HepG2 (cell line): ENCODE measurements around the gene NCMAP. TPM values are rescaled to one million over a fixed set of nuclear protein-coding genes. Genes with fewer than 3 reads are reported as not detected.

Source experiments
- CAMTA2 ChIP-seq: sonication (generic); formaldehyde crosslinking; IDR thresholded peaks from 2 replicates; pipeline ENCODE4 v1.4.0; 2020; ENCODE audit warnings: mild to moderate bottlenecking, missing genetic modification reagents, borderline replicate concordance
- CEBPG ChIP-seq: IDR thresholded peaks from 2 replicates; pipeline ENCODE4 v1.6.1; 2016
- CENPX ChIP-seq: sonication (generic); formaldehyde crosslinking; IDR thresholded peaks from 2 replicates; pipeline ENCODE4 v1.9.0; 2021; ENCODE audit warnings: mild to moderate bottlenecking, missing genetic modification reagents, moderate library complexity
- GABPB1 ChIP-seq: IDR thresholded peaks from 2 replicates; pipeline ENCODE4 v1.6.1; 2016; ENCODE audit warnings: mild to moderate bottlenecking, missing genetic modification reagents, moderate library complexity, missing compliant biosample characterization
- GLMP ChIP-seq: sonication (generic); formaldehyde crosslinking; IDR thresholded peaks from 2 replicates; pipeline ENCODE4 v1.9.0; 2021; ENCODE audit warnings: missing genetic modification reagents, mild to moderate bottlenecking, borderline replicate concordance
- HOMEZ ChIP-seq: IDR thresholded peaks from 2 replicates; pipeline ENCODE4 v1.6.1; 2016; ENCODE audit warnings: low read depth
- KLF11 ChIP-seq: IDR thresholded peaks from 2 replicates; pipeline ENCODE4 v1.6.1; 2016; ENCODE audit warnings: missing compliant biosample characterization
- KMT2B ChIP-seq: IDR thresholded peaks from 2 replicates; pipeline ENCODE4 v1.6.1; 2016; ENCODE audit warnings: missing genetic modification reagents, missing compliant biosample characterization
- MED8 ChIP-seq: sonication (generic); formaldehyde crosslinking; IDR thresholded peaks from 2 replicates; pipeline ENCODE4 v1.8.1; 2023; ENCODE audit warnings: mild to moderate bottlenecking, missing genetic modification reagents; ENCODE audit not compliant: insufficient replicate concordance
- NR2F6 ChIP-seq, 2 experiments: IDR thresholded peaks; 2 replicates each; pipeline ENCODE4 v1.6.1; 2016; ENCODE audit warnings: antibody characterized with exemption in 1 of 2, mild to moderate bottlenecking in 1 of 2
- RAD51 ChIP-seq: fragments of 450-650 bp; IDR thresholded peaks from 2 replicates; pipeline ENCODE4 v1.6.1; 2016; ENCODE audit warnings: borderline replicate concordance
- RXRA ChIP-seq: sonication (generic); formaldehyde crosslinking; IDR thresholded peaks from 2 replicates; pipeline ENCODE4 v1.5.1; 2020; ENCODE audit warnings: missing genetic modification reagents
- RXRB ChIP-seq: IDR thresholded peaks from 2 replicates; pipeline ENCODE4 v1.6.1; 2016; ENCODE audit warnings: borderline replicate concordance, missing genetic modification reagents, missing compliant biosample characterization
- SALL1 ChIP-seq: sonication (generic); formaldehyde crosslinking; IDR thresholded peaks from 2 replicates; pipeline ENCODE4 v1.8.0; 2022; ENCODE audit warnings: mild to moderate bottlenecking, missing genetic modification reagents
- SOX5 ChIP-seq: IDR thresholded peaks from 2 replicates; pipeline ENCODE4 v1.6.1; 2016; ENCODE audit warnings: borderline replicate concordance
- SPEN ChIP-seq: sonication (generic); formaldehyde crosslinking; IDR thresholded peaks from 2 replicates; pipeline ENCODE4 v1.5.1; 2020; ENCODE audit warnings: low read depth, mild to moderate bottlenecking, missing genetic modification reagents
- TFAP4 ChIP-seq: sonication (generic); IDR thresholded peaks from 2 replicates; pipeline ENCODE4 v1.6.1; 2016; ENCODE audit warnings: low read depth, borderline replicate concordance
- ZBTB3 ChIP-seq: sonication (generic); formaldehyde crosslinking; IDR thresholded peaks from 2 replicates; pipeline ENCODE4 v1.4.0; 2020; ENCODE audit warnings: low read depth, mild to moderate bottlenecking, moderate library complexity, missing genetic modification reagents, borderline replicate concordance
- ZBTB49 ChIP-seq: sonication (generic); formaldehyde crosslinking; IDR thresholded peaks from 2 replicates; pipeline ENCODE4 v1.4.0; 2020; ENCODE audit warnings: missing genetic modification reagents, borderline replicate concordance
- ZFX ChIP-seq: sonication (generic); formaldehyde crosslinking; IDR thresholded peaks from 2 replicates; pipeline ENCODE4 v1.4.0; 2020; ENCODE audit warnings: mild to moderate bottlenecking, low read depth, missing genetic modification reagents, moderate library complexity
- ZNF296 ChIP-seq: sonication (generic); formaldehyde crosslinking; conservative IDR thresholded peaks from 2 replicates; pipeline ENCODE4 v1.5.0; 2020; ENCODE audit warnings: mild to moderate bottlenecking, missing genetic modification reagents
- ZNF3 ChIP-seq: IDR thresholded peaks from 2 replicates; pipeline ENCODE4 v1.7.0; 2017; ENCODE audit warnings: inconsistent platforms
- ZNF343 ChIP-seq: sonication (generic); formaldehyde crosslinking; IDR thresholded peaks from 2 replicates; pipeline ENCODE4 v1.4.0; 2020; ENCODE audit warnings: mild to moderate bottlenecking, missing genetic modification reagents
- ZNF451 ChIP-seq: sonication (generic); formaldehyde crosslinking; IDR thresholded peaks from 2 replicates; pipeline ENCODE4 v1.5.0; 2020; ENCODE audit warnings: mild to moderate bottlenecking, missing genetic modification reagents
- ZNF550 ChIP-seq: sonication (generic); formaldehyde crosslinking; IDR thresholded peaks from 2 replicates; pipeline ENCODE4 v1.4.0; 2020; ENCODE audit warnings: mild to moderate bottlenecking, missing genetic modification reagents, borderline replicate concordance
- ZNF720 ChIP-seq: sonication (generic); formaldehyde crosslinking; IDR thresholded peaks from 2 replicates; pipeline ENCODE4 v1.4.0; 2020; ENCODE audit warnings: missing genetic modification reagents
- polyA plus RNA-seq, 8 experiments: library from polyadenylated mRNA; depleted of rRNA in 3 of 8; stranded (reverse) in 7 of 8; unstranded in 1 of 8; fragments of >200 nt; fragmentation: Illumina TruSeq in 4 of 8; extraction: Trizol in 4 of 8; gene quantifications; 2 replicates each; pipeline versions ENCODE4 v1.2.1 to v1.2.3, GENCODE V29; 2011 to 2016; ENCODE audit warnings: low read depth in 4 of 8, missing spikeins in 1 of 8, mixed read lengths in 1 of 8; ENCODE audit not compliant: insufficient read depth in 1 of 8
- total RNA-seq, 5 experiments: library from RNA; depleted of rRNA; stranded (reverse); fragments of >200 nt; fragmentation: Illumina TruSeq; extraction: Trizol; gene quantifications; 2 replicates each; pipeline ENCODE4 v1.2.3, GENCODE V29; 2016; ENCODE audit warnings: low read depth in 1 of 5

The NCMAP gene
- total and polyA plus RNA-seq, 2 of the 13 experiments (the other 11 are each of a cell fraction or from before 2014, with no cell fraction given): 2.7 to 20.0 TPM

- TF ChIP-seq ZBTB49 (CRISPR knock-in tag) (no peak), GABPB1 (peak; percentile 25; the same call in 1 of the 2 replicates), NR2F6 (IDR thresholded peaks at IDR 0.05) (no peak), NR2F6 (CRISPR knock-in tag; IDR thresholded peaks at IDR 0.05) (no peak; the same call in 1 of the 2 replicates), ZFX (CRISPR knock-in tag) (peak; percentile 74; the same call in 1 of the 2 replicates), ZNF296 (no peak), SPEN (CRISPR knock-in tag) (0 out of 2 replicates have a peak, but pooled peaks have one; percentile 22), MED8 (CRISPR knock-in tag) (no peak), TFAP4 (no peak), RXRB (no peak), ZNF550 (no peak), ZNF451 (CRISPR knock-in tag) (0 out of 2 replicates have a peak, but pooled peaks have one; percentile 8), GLMP (CRISPR knock-in tag) (no peak), RXRA (peak; percentile 41; the same call in 1 of the 2 replicates), ZNF3 (no peak), CENPX (CRISPR knock-in tag) (no peak), SALL1 (peak; percentile 21; the same call in 1 of the 2 replicates), ZNF720 (CRISPR knock-in tag) (no peak), CAMTA2 (CRISPR knock-in tag) (no peak), CEBPG (CRISPR knock-in tag) (no peak), ZNF343 (CRISPR knock-in tag) (no peak), SOX5 (CRISPR knock-in tag) (no peak), KMT2B (CRISPR knock-in tag) (no peak; the same call in 1 of the 2 replicates), ZBTB3 (CRISPR knock-in tag) (no peak; the same call in 1 of the 2 replicates), RAD51 (no peak), HOMEZ (CRISPR knock-in tag) (no peak), KLF11 (no peak)
Measured at GRCh38 chr1:24643363-24644099, 87.6 kb downstream of the NCMAP start (continued).
